ENCODE data around the gene ULBP3. TPM values are rescaled to one million over a fixed set of nuclear protein-coding genes. Genes with fewer than 3 reads are reported as not detected.

ULBP3 gene
- total RNA-seq, 3 donors from 2014 or later, result 0.64 to 2.0 (median 0.73) TPM

DNA sequence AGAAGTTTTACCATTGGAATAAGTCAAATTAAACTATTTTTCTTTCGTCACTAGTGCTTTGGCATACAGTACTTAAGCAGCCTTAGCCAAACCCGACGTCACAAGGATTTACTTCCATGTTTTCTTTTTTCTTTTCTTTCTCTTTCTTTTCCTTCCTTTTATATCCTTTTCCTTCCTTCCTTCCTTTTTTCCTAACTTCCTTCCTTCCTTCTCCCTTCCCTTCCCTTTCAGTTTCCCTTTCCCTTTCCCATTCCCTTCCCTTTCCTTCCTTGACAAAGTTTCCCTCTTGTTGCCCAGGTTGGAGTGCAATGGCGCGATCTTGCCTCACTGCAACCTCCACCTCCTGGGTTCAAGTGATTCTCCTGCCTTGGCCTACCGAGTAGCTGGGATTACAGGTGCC, 9.9 kb downstream of the ULBP3 start:
- Histone ChIP-seq H3K27me3 (peaks cover 0 to 10% of the 10 kb centered on the region in 2 donors), H3K36me3 (no peaks in the 10 kb centered on the region), H3K9me3 (no peaks in the 10 kb centered on the region), H3K4me3 (no peak overlapping the region), H3K27ac (no peak overlapping the region), H3K4me1 (no peaks in the 10 kb centered on the region)
- no peak for DNase-seq (ENCODE audit: low spot score in 2 of 2)
- TF ChIP-seq POLR2AphosphoS5 (IDR thresholded peaks at IDR 0.05) (no peak), POLR2A (IDR thresholded peaks at IDR 0.05) (no peak)
- TF ChIP-seq, protein P1, sequence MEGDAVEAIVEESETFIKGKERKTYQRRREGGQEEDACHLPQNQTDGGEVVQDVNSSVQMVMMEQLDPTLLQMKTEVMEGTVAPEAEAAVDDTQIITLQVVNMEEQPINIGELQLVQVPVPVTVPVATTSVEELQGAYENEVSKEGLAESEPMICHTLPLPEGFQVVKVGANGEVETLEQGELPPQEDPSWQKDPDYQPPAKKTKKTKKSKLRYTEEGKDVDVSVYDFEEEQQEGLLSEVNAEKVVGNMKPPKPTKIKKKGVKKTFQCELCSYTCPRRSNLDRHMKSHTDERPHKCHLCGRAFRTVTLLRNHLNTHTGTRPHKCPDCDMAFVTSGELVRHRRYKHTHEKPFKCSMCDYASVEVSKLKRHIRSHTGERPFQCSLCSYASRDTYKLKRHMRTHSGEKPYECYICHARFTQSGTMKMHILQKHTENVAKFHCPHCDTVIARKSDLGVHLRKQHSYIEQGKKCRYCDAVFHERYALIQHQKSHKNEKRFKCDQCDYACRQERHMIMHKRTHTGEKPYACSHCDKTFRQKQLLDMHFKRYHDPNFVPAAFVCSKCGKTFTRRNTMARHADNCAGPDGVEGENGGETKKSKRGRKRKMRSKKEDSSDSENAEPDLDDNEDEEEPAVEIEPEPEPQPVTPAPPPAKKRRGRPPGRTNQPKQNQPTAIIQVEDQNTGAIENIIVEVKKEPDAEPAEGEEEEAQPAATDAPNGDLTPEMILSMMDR (IDR thresholded peaks at IDR 0.05), result no peak
- intact Hi-C loops (cut with DNase I; ENCODE audit: low total_unique reads), result no loop called here

DNA sequence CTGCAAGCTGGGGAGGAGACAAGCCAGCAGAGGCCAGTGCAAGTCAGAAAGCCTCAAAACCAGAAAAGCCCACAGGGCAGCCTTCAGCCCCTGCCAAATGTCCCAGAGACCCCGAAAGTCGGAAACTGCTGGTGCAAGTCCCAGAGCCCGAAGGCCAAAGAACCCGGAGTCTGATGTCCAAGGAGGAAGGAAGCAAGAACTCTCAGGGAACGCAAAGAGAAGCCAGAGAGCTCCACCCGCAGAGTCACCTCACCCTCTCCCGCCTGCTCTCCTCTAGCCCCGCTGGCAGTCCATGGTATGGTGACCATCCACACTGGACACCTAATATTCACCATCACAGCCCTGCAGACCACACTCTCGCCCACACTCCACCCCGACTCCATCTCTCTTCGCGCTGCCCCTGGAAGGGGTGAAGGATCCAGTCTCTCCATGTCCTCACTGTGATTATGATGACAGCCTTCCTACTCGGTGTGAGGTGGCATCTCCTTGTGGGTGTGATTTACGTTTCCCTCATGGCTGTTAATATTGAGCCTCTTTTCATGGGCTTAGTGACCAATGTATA, 10.6 kb downstream of the ULBP3 start:
- no peak for TF ChIP-seq POLR2AphosphoS5 (IDR thresholded peaks at IDR 0.05)
- no peak for TF ChIP-seq POLR2A (IDR thresholded peaks at IDR 0.05)
- TF ChIP-seq, protein P1 (IDR thresholded peaks at IDR 0.05), result no peak
- Histone ChIP-seq H3K36me3 (no peaks in the 10 kb centered on the region), H3K27me3 (peaks cover 0 to 17% of the 10 kb centered on the region in 2 donors), H3K4me3 (no peak overlapping the region), H3K9me3 (no peaks in the 10 kb centered on the region), H3K27ac (no peak overlapping the region), H3K4me1 (no peaks in the 10 kb centered on the region)
- no peak for DNase-seq (ENCODE audit: low spot score in 2 of 2)
- intact Hi-C loops (cut with DNase I; ENCODE audit: low total_unique reads), result no loop called here

DNA sequence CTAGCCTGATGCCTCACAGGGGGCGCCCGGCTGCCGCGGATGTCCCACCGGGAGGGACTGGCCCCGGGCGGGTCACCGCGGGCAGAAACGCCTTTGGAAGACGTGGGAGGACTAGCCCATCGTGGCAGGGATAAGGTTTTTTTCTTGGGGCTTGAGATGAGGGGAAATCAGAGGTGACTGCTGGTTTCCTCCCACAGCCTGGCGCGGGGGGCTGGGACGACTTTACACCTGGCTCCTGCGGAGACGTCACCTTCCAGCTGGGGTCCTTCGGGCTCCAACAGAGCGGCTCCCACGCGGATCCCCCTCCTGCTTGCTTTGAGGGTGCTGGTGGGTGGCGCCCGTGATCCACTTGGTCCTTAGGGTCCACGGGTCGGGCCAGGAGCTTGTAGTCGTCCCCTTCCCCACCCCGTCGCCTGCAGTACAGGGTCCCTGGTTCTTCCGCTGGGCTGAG, 11.4 kb downstream of the ULBP3 start:
- Histone ChIP-seq H3K27me3 (peaks cover 0 to 22% of the 10 kb centered on the region in 2 donors), H3K4me1 (no peaks in the 10 kb centered on the region), H3K27ac (no peak overlapping the region), H3K4me3 (no peak overlapping the region), H3K9me3 (no peaks in the 10 kb centered on the region), H3K36me3 (no peaks in the 10 kb centered on the region)
- intact Hi-C loops (cut with DNase I; ENCODE audit: low total_unique reads), result no loop called here
- TF ChIP-seq, protein P1 (IDR thresholded peaks at IDR 0.05), result no peak
- TF ChIP-seq POLR2AphosphoS5 (IDR thresholded peaks at IDR 0.05) (no peak), POLR2A (IDR thresholded peaks at IDR 0.05) (no peak)
- no peak for DNase-seq (ENCODE audit: low spot score in 2 of 2)

DNA sequence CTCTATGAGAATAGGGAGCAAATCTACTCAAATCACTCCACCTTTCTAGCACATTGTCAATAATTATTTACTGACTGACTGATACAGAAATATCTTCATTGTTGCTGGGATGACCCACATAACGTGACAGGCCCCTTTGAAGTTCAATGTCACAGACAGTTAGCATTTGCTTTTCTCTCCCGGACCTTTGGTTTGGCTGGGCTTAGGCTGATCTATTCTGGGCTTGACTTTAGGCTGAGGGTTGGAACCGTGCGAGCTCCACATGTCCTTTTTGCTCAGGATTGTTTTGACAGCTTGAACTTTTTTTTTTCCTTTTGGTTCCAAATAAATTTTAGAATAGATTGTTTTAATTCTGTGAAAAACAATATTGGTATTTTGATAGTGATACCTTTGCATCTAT, 12.0 kb downstream of the ULBP3 start:
- no peak overlapping the region for H3K4me3 ChIP-seq
- TF ChIP-seq POLR2A (IDR thresholded peaks at IDR 0.05), result no peak
- TF ChIP-seq, protein P1 (IDR thresholded peaks at IDR 0.05), result no peak
- no peak for TF ChIP-seq POLR2AphosphoS5 (IDR thresholded peaks at IDR 0.05)
- H3K4me1 ChIP-seq, result no peaks in the 10 kb centered on the region
- no peaks in the 10 kb centered on the region for H3K36me3 ChIP-seq
- no peak for DNase-seq (ENCODE audit: low spot score in 2 of 2)
- intact Hi-C loops (cut with DNase I; ENCODE audit: low total_unique reads), result no loop called here
- no peaks in the 10 kb centered on the region for H3K9me3 ChIP-seq
- H3K27me3 ChIP-seq, result peaks cover 0 to 22% of the 10 kb centered on the region in 2 donors
- H3K27ac ChIP-seq, result no peak overlapping the region

DNA sequence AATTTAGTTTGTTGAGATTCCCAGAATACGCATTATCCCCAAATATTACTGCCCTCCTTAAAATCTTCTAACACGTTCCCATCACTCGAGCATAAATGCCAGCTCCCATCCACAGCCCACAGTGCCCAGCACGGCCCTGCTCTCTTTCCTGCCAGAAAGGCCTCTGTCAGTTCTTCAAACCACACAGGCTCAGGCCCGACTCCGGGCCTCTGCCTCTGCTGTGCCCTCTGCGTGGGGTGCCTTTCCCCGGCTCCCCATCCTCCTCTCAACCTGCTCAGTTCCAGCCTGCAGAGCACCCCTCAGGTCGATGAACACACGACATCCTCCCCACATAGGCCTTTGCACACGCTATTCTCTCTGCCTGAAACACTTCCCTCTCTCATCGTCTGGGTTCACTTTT, 12.8 kb downstream of the ULBP3 start:
- no peaks in the 10 kb centered on the region for H3K36me3 ChIP-seq
- intact Hi-C loops (cut with DNase I; ENCODE audit: low total_unique reads), result no loop called here
- peaks cover 0 to 22% of the 10 kb centered on the region in 2 donors for H3K27me3 ChIP-seq
- no peaks in the 10 kb centered on the region for H3K9me3 ChIP-seq
- no peak for DNase-seq (ENCODE audit: low spot score in 2 of 2)
- no peak for TF ChIP-seq POLR2AphosphoS5 (IDR thresholded peaks at IDR 0.05)
- no peak for TF ChIP-seq POLR2A (IDR thresholded peaks at IDR 0.05)
- TF ChIP-seq, protein P1 (IDR thresholded peaks at IDR 0.05), result no peak
- H3K4me1 ChIP-seq, result no peaks in the 10 kb centered on the region
- no peak overlapping the region for H3K4me3 ChIP-seq
- no peak overlapping the region for H3K27ac ChIP-seq
